HG02973 (cell line): ENCODE results near the gene ZNF618.
"Not testable (repeated sequence)": the region's sequence is repeated elsewhere in the genome, so short reads cannot be mapped to it uniquely, and the experiment has no call there.

Source experiments
- ATAC-seq: cut with Tn5 transposase; IDR thresholded peaks from one replicate; pipeline ENCODE4 v1.9.1; 2021; ENCODE audit warnings: moderate library complexity; ENCODE audit not compliant: unreplicated experiment

Gene ZNF618

DNA sequence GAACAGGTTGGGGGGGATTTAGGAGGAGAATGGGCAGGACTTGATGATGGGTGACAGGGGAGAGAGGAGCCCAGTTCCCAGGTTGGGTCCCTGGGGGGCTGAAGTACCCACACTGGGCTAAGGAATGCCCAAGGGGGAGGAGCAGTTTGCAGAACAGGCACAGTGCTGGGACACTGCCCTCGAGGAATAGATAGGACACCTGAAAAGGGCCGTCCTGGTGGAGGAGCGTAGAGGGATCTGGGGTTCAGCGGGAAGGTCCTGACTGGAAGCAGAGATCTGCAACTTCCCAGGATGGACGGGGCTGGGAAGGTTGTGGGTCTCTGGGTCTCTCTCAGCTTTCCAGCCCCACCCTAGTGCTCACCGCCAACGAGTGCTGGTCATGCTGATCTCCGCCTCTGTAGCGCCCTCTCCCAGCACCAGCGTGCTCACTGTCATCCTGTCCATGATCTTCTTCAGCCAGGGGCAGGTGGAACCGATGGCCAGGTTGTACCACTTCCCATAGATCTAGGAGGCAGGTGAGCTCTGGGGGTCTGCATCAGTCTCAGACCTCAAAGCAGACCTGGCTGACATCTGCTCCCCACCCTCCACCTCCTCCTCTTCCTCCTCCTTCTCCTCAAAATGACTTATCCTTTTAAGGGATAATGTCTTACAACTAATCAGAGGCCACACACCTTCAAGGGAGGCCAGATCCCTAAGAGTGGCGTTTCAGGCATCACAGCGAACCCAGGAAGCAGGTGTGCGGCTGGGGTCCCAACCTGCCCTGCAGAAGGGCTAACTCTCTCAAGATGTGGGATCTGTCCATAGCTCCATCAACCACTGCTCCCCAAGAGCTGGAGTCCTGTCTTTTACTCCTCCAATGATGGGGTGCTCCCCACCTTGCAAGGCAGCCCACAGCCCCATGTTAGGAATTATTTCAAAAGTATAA lies 200.4 kb downstream of the ZNF618 start:
- no peak for ATAC-seq

DNA sequence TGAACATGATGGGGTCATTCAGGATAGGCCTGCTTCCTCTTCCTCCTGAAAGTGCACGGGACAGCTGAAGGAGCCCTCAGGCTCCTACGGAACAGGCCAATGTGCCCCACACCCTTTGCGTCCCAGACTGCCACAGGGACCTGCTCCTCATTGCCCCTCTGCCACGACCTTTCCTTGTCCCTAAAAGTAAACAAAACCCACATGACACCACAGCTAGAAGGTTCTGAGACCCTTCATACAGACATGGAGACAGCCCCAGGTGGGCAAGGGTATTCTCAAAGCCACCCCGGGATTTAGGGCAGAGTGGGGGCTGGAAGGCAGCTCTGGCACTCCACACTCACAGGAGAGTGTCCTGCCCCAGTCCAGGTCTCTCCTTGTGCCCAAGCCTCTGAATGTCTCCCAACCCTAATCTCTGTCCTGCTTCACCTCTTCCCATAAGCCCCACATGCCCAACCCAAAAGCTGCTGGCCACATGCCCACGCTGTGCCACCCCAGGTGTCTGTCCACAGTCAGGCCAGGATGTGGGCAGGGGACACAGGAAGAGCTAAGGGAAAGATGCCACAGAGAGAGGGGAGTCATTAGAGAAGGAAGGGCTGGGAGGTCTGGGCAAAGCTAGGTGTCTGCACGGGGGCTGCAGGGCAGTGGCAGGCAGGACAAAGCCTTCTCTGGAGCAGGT lies 201.2 kb downstream of the ZNF618 start:
- no peak for ATAC-seq

DNA sequence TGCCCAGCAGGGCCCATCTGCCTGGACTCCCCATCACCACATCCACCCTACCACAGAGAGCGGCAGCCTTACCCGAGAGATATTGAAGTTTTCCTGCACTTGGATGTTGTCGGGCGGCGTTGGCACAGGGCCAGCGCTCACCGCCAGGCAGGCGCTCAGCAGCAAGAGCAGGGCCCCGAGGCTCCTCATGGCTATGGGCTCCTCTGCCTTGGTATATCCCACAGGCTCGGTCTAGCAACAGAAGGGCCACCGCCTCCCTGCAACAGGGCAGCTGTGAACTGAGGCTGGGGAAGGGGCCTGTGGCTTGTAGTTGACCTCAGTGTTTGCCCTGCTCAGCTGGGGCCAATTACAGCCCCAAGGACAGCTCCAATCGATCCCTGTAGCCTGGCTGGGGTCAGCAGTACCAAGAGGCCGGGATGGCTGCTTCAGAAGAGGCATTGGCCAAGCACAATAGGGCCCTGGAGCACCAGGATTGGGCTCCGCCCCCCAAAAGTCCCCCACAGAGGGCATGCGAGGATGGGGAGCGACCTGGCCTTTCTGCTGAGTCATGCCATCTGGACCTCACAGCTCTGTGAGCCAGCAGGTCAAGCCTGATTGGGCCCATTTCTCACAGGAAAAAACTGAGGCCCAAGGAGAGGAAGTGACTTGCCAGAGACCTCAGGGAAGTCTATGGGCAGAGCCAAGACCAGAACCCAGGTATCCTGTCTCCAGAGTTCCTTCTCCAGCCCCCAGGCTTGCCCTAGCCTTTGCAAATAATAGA lies 202.1 kb downstream of the ZNF618 start, which contains the start of gene AMBP:
Gene AMBP (minus strand): TSS at position 280 of the 760 bp plus-strand sequence. CDS start 91 bp downstream, at position 189.
- ATAC-seq, result no peak

DNA sequence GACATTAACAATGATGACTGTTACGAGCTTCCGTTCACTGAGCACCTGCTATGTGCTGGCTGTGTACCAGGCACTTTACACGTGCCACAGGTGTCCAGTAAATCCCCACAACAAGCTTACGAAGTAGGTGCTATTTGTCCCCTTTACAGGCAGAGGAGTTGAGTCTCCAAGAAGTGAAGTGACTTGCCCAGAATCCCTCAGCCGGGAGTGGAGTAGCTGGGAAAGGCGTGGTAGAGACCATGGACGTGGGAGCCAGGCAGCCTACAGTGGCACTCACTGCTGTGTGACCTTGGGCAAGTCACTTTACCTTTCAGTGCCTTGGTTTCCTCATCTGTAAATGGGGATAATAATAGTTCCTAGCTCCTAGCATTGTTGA lies 202.7 kb downstream of the ZNF618 start:
- no peak for ATAC-seq

DNA sequence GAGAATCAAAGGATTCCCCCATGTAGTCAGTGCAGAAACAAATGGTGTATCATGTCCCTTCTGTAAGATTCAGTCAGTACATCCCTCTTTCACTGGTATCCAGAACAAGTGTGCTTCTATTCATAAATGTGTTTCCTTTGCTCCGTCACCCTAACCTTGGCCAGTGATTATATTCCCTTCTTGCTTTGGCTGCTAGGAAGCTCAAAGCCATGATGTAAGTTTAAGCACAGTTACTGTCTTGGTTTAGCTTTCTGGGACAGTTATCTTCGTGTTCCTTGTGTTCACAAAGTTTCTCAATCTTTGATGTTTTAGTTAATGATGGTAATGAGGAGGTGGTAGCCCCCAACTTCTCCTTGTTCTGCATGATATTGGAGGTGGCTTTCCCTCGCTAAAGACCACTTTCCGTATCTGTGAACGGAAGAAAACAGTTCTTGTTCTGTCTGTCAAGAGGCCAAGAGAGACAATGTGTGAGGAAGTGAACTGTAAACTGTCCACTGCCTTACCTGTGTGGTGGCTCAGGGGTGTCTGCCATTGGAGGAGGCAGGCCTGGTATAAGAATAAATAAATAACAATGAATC lies 204.2 kb downstream of the ZNF618 start:
- ATAC-seq, result no peak

DNA sequence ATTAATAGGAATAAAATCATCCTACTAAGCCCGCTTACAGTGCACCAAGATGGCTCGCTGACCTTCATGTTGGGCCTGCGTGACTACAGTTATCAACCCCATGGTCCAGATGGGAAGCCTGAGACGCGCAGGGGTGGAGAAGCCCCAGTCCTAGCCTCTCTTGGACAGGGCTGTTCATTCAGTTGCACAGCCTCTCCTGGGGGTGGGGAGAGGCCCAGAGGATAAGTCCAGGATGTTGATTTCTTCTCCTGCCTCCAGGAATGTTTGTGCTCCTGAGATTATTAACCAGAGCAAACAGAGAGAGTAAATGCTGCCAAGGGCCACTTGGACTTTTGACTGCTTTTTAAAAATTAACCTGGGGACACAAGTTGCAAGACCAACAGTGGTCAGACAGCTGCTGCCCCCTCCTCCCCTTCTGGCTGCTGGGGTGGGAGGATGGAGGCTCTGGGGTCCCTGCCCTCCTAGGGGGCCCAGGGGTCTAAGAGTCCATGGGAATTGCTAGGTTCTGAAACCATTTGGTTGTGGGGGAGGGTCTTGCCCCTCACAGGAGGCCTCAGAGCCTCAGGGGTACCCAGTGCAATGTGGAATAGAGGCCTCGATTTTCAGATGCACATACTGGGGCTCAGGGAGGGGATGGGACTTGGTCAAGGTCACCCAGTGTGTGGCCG lies 204.8 kb downstream of the ZNF618 start:
- ATAC-seq, result no peak

DNA sequence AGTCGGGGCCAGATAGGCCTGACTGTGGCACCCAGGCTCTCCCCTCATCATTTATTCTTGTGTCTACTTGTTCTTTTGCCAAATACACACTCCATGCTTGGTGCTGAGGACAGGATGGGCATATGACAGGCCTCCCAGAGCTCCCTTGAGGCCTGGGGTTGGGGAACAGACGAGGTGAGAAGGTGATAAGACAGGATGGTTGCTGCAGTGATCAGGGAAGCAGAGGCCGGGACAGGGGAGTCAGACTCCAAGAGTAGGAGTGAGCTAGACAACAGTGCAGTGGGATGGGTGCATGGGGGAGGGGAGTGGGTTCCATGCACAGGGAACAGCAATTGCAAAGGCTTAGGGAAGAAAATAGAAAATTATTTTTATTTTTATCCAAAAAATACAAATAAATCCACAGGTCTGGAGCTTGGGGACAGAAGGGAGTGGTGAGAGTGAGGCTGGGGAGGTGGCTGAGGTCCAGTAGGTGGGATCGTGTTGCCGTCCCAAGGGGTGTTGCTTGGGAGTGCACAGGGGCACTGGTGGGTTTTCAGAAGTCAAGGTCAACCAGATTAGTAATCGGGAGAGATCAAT lies 205.4 kb downstream of the ZNF618 start:
- ATAC-seq, result no peak

DNA sequence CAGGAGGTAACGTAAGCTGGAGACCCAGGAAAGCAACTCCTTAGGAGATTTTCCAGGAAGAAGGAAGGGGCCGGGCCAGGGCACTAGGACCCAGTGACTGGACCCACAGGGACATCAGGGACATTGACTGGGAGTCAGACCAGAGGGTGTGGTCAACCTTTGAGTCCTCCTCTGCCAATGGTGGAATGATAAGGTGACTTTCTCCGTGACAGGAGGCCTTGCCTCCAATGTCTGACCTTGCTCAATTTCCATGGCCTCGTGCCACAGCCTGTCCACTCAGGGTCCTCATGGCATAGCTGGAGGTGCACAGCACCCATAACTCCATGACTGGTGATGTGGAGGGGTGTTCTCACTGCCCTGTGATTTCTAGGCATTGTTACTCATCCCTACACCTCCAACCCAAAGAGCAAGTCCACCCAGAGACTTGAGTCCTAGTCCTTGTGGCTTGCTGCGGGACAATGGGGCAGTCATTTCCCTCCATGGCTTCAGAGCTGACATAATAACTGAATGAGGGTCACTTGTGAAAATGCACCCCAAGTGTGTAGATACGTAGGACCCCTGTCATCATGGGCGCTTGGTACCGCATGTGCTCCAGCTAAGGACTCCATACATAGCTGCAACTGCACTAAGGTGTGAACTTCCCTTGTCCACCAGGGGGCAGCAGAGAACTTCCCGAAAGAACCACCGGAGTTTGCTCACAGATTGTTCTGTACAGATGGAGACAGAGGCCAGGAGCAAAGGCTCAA lies 206.1 kb downstream of the ZNF618 start:
- peak; percentile 75 for ATAC-seq

DNA sequence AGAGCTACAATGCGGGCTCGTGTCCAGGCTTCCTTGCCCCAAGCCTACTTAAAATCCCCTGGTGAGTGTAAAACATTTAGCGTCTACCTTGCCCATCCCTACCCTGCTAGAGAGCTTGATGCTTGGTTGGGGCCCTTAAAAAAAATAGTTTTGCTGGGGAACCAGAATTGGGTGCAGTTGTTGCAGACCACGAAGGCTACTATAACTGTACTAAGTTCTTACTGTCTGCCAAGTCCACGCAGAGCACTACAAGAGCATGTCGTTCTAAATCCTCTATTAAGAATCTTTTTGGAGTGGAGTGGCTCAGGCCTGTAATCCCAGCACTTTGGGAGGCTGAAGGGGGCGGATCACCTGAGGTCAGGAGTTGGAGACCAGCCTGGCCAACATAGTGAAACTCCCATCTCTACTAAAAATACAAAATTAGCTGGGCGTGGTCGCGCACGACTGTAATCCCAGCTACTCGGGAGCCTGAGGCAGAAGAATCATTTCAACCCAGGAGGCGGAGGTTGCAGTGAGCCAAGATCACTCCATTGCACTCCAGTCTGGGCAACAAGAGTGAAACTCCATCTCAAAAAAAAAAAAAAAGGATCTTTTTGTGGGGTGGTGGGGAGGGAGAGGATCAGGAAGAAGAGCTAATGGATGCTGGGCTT lies 206.8 kb downstream of the ZNF618 start:
- not testable (repeated sequence) for ATAC-seq

DNA sequence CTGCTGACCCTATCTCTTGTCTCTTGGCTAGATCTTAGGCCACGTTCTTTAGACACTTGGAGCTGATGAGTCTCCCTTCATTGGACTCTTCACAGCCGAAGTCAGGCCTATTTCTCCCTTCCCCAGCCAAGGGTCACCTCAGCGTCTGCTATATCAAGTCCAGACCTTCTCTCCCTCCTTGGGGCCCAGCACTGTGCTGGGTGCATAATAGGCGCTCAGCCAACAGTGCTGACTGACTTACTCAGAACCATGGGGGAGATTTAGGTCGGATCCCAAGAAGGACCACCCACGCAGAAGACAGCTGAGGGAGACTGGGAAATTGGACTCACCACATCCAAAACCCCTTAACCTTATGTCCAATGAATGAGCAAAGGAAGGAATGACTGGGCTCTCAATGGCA lies 207.6 kb downstream of the ZNF618 start:
- no peak for ATAC-seq

DNA sequence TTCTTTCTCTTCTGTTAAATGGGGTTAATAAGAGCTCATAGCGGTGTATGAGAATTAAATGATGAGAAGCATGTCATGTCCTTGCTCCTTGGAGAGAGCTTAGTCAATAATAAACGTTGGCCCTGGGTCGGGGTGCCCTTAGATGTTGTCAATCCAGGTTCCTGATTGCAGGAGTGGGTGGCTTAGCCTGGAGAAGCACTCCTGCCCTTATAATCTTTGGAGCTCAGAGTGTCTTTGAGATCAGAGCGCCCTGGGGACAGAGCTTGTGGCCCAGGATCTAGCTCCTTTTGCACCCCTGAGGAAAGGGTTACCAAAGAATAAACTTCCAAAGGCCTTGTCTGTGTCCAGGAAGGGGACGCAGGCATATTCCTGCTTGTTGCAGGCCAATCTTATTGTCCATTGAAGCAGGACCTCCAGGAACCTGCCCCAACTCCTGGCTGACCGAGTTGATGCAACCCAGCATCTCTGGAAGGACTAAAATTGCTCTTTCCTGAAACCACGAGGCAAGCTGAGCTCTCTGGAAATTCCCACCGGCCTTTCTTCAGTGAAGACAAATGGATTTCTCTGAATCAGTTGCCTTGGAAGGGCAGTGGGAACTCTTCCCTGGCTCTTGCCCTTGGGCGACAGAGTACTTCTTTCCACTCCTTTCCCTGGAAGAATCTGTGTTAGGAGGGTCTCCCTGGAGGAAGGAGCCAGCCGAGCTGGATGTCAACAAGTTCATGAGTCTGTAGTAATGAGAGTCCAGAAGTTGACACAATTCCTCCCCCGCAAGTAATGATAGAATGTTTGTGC lies 208.4 kb downstream of the ZNF618 start:
- no peak for ATAC-seq

DNA sequence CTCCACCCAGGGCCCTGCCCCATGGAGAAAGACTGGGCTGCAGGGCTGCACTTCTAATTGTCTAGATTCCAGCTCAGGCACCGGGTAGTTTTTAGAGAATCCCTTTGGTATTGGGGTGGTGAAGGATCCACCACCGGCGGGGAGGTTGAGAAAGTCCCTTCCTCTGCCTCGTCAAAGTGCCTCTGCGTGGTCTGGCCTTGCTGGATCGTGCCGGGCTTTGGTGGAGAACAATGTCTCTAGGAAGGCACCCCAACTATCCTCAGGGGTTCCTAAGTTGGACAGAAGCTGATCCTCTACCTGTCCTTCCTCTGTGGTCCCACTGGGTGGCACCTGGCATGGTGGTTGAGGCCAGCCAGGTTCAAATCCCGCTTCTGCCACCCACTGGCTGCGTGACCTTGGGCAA lies 209.3 kb downstream of the ZNF618 start:
- ATAC-seq, result no peak

DNA sequence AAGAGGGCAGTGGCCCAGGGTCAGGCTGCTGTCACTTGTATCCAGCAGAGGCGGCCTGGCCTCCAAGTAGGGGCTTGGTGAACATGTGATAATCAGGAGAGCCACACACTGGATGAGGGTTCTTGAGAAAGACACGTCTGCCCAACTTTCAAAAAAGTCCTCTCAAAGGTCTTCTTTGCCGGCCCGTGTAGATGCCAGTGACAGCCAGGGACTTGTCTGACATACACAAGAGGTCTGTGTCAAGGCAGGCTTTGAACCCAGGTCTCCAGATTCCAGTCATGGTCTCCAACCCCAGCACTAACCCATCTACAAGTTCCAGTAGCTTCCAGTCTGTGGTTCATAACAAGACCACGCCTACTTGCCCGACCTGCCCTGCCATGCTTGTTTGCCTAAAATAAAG lies 209.9 kb downstream of the ZNF618 start:
- no peak for ATAC-seq

DNA sequence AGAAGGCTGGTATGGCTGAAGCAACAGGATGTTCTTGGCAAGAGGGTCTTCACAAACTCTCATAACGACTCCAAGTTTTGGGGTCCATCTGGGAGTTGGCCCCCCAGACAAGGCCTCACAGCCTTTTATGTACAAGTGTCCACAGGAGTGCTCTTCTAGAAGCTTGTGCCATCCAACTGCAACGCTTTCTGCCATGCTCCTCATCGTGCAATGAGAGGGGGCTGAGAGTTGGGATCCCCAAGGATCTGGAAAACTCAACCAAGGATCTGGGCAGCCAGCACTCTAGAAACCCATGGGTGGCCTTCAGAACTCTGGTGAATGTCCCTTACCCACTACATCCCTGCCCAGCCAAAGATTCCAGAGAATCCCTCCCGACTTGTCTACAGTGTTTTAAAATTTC lies 210.5 kb downstream of the ZNF618 start:
- ATAC-seq, result no peak

DNA sequence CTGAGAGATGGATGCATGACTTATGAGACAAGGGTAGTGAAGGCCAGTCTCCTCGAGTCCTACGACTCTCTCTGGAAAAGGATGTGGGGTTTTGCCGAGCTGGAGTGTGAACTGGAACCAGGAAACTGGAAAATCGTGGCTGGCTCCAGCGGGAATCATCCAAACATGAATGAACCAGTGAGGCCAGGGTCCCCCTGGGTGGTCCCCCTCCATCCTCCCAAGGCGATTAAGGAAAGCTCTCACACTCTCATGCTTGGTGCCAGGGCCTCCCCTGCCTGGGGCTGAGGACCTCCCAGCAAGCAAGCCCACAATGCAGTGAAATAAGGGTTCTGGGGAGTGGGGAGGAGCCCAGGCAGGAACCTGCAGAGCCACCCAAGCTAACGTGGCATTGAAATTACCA lies 211.6 kb downstream of the ZNF618 start:
- ATAC-seq, result no peak

DNA sequence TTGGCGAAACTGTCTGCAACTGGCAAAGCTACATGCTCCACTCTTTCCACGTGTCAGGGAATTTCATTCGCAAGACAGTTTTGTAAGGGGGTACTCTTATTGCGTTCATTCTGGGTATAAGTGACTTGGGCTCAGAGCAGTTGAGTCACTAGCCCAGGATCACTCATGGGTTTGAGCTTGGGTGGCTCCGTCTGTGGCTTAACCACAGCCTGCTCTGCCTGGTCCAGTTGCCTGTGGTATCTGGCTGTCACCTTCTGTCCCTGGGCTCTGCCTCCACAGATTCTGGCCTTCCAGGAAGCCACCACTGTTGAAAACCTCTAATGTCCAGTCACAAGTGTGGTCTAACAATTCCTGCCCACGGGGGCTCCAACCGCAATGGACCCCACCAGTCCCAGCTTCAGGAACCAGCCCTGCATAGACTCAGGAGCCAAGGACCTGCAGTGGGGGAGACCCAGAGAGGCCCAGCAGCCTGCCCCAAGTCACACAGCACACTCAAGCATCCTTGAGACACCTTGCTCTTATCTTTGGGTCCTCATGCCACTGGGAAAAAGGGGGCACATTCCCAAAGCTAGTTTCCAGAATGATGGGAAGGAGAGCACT lies 212.6 kb downstream of the ZNF618 start:
- ATAC-seq, result no peak

DNA sequence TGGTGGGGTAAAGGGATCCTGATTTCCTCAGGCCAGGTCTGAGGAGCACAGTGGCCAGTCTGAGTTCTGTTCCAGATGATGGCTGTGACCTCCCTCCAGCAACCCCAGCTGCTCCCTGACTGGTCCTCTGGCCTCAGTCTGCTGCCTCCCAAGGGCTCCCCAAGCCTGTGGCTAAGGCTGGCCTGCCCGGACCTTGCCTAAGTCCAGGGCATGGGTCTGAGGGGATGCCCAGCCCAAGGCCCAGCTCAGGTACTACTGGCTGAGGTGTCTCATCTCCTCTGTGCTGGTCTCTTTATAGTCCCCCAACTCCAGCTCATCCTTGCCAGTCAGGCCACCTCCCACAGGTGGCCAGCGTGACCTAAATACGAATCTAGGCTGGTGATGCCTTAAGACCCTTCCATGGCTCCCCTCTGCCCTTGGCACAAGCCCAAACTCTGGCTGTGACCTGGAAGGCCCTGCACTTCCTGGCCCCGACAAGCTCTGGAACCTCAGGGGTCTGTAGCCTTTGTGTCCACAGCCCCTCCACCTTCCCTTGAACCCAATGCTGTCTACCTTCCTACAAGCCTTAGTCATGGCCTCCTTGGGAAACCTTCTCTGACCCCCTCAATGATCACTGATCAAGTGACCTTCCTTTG lies 213.2 kb downstream of the ZNF618 start:
- no peak for ATAC-seq
